OCI-LY1 (cell line): Measurements from ENCODE around the gene PSMA2.

ENCODE experiments used
- EZH2 ChIP-seq: fragments of 200-600 bp; sonication (generic), shearing (Covaris generic); IDR thresholded peaks from 2 replicates; pipeline ENCODE4 v1.8.0; 2017; ENCODE audit warnings: borderline replicate concordance, mixed run types, mild to moderate bottlenecking, antibody characterized with exemption, low read length, moderate library complexity, mixed read lengths
- TF ChIP-seq, protein P1 (sequence below): fragments of 200-600 bp; sonication (generic), shearing (Covaris generic); IDR thresholded peaks from 2 replicates; pipeline ENCODE4 v1.5.1; 2017; ENCODE audit warnings: mild to moderate bottlenecking, antibody characterized with exemption, low read length, moderate library complexity, mixed read lengths

- no peak for TF ChIP-seq EZH2
- TF ChIP-seq, protein P1, sequence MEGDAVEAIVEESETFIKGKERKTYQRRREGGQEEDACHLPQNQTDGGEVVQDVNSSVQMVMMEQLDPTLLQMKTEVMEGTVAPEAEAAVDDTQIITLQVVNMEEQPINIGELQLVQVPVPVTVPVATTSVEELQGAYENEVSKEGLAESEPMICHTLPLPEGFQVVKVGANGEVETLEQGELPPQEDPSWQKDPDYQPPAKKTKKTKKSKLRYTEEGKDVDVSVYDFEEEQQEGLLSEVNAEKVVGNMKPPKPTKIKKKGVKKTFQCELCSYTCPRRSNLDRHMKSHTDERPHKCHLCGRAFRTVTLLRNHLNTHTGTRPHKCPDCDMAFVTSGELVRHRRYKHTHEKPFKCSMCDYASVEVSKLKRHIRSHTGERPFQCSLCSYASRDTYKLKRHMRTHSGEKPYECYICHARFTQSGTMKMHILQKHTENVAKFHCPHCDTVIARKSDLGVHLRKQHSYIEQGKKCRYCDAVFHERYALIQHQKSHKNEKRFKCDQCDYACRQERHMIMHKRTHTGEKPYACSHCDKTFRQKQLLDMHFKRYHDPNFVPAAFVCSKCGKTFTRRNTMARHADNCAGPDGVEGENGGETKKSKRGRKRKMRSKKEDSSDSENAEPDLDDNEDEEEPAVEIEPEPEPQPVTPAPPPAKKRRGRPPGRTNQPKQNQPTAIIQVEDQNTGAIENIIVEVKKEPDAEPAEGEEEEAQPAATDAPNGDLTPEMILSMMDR: no peak
Measured at GRCh38 chr7:42925630-42926029, 6.3 kb downstream of the PSMA2 start.
